Endothelial cell (in vitro differentiated cells): Measurements from ENCODE around the gene SLC27A6. TPM values are rescaled to one million over a fixed set of nuclear protein-coding genes. Genes with fewer than 3 reads are reported as not detected.
"Not testable (repeated sequence)": the region's sequence is repeated elsewhere in the genome, so short reads cannot be mapped to it uniquely, and the experiment has no call there.

Experiments used
- DNase-seq: peaks from one replicate; pipeline ENCODE4 v3.0.0; 2021; ENCODE audit warnings: low spot score
- H3K27ac Mint-ChIP-seq: one replicate; pipeline ENCODE4 v1.8.0; 2021; ENCODE audit warnings: mixed read lengths, inconsistent platforms; ENCODE audit not compliant: unreplicated experiment
- H3K27me3 Mint-ChIP-seq: one replicate; pipeline ENCODE4 v1.8.0; 2021; ENCODE audit warnings: mild to moderate bottlenecking, moderate library complexity, mixed read lengths, inconsistent platforms; ENCODE audit not compliant: unreplicated experiment
- H3K36me3 Mint-ChIP-seq: one replicate; pipeline ENCODE4 v1.8.0; 2021; ENCODE audit warnings: mild to moderate bottlenecking, low read depth, mixed read lengths, inconsistent platforms; ENCODE audit not compliant: unreplicated experiment
- H3K4me1 Mint-ChIP-seq: one replicate; pipeline ENCODE4 v1.8.0; 2021; ENCODE audit warnings: mild to moderate bottlenecking, mixed read lengths, inconsistent platforms; ENCODE audit not compliant: unreplicated experiment
- H3K4me3 Mint-ChIP-seq: one replicate; pipeline ENCODE4 v1.8.0; 2021; ENCODE audit warnings: mild to moderate bottlenecking, mixed read lengths, inconsistent platforms; ENCODE audit not compliant: unreplicated experiment
- H3K9me3 Mint-ChIP-seq: one replicate; pipeline ENCODE4 v1.8.0; 2021; ENCODE audit warnings: mixed read lengths, inconsistent platforms; ENCODE audit not compliant: unreplicated experiment
- total RNA-seq: library from RNA; stranded (reverse); fragmentation: NEBNext Ultra II Directional; extraction: Animal tissue kit (Norgen Biotek cat#: 25700); gene quantifications from one replicate; pipeline ENCODE4 v1.2.1, GENCODE V29; 2021; ENCODE audit not compliant: unreplicated experiment
- TF ChIP-seq, protein P1 (sequence below): fragments of 200-600 bp; sonication (generic); IDR thresholded peaks from one replicate; pipeline ENCODE4 v1.5.0; 2021; ENCODE audit warnings: antibody characterized with exemption; ENCODE audit not compliant: unreplicated experiment

The SLC27A6 gene
- total RNA-seq, 1 donor from 2014 or later, result 0.28 TPM

- Mint-ChIP-seq H3K36me3 (no peaks in the 10 kb centered on the region), H3K4me1 (no peaks in the 10 kb centered on the region), H3K4me3 (no peak overlapping the region), H3K9me3 (no peaks in the 10 kb centered on the region), H3K27ac (no peak overlapping the region), H3K27me3 (no peaks in the 10 kb centered on the region)
- DNase-seq, result no peak
- TF ChIP-seq, protein P1, sequence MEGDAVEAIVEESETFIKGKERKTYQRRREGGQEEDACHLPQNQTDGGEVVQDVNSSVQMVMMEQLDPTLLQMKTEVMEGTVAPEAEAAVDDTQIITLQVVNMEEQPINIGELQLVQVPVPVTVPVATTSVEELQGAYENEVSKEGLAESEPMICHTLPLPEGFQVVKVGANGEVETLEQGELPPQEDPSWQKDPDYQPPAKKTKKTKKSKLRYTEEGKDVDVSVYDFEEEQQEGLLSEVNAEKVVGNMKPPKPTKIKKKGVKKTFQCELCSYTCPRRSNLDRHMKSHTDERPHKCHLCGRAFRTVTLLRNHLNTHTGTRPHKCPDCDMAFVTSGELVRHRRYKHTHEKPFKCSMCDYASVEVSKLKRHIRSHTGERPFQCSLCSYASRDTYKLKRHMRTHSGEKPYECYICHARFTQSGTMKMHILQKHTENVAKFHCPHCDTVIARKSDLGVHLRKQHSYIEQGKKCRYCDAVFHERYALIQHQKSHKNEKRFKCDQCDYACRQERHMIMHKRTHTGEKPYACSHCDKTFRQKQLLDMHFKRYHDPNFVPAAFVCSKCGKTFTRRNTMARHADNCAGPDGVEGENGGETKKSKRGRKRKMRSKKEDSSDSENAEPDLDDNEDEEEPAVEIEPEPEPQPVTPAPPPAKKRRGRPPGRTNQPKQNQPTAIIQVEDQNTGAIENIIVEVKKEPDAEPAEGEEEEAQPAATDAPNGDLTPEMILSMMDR, result no peak
These were observed 66.8 kb downstream of the SLC27A6 start for GRCh38 chr5:129031886-129032683.

DNA sequence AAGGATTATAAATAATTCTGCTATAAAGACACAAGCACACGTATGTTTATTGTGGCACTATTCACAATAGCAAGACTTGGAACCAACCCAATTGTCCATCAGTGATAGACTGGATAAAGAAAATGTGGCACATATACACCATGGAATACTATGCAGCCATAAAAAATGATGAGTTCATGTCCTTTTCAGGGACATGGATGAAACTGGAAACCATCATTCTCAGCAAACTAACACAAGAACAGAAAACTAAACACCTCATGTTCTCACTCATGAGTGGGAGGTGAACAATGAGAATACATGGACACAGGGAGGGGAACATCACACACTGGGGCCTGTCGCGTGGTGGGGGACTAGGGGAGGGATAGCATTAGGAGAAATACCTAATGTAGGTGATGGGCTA, 71.0 kb downstream of the SLC27A6 start:
- not testable (repeated sequence) for H3K9me3 Mint-ChIP-seq, H3K4me1 Mint-ChIP-seq, H3K27ac Mint-ChIP-seq, DNase-seq, H3K27me3 Mint-ChIP-seq, H3K4me3 Mint-ChIP-seq, H3K36me3 Mint-ChIP-seq

DNA sequence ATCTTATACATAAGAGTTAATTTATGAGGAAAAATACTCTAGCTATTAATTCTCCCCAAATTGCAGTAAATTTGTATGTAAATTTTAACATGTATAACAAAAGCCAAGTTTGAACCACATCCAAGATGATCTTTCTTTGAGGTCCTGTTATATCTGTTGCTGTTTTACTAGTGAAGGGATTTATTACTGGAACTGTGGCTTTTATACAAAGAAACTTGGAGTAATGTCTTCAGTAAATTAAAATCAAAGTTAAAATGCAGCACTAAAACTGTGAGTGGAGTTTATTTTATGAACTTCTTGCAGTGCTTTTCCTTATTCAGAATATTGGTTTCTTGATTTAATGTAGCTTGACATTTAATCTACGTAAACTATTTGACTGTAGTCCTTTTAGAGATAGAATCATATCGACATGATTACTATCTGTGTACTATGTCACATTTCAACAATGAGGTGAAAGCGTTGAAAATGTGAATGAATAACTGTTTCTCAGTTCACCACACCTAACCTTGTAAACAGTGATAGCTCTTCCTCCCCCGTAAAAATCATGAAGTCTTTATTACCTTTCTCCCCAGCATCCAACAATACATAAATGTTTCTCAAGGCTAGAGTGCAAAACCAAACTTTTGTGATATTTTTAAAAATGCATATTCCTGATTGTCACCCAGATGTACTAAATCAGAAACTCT, 76.1 kb downstream of the SLC27A6 start:
- Mint-ChIP-seq H3K4me1 (no peaks in the 10 kb centered on the region), H3K27ac (no peak overlapping the region)

DNA sequence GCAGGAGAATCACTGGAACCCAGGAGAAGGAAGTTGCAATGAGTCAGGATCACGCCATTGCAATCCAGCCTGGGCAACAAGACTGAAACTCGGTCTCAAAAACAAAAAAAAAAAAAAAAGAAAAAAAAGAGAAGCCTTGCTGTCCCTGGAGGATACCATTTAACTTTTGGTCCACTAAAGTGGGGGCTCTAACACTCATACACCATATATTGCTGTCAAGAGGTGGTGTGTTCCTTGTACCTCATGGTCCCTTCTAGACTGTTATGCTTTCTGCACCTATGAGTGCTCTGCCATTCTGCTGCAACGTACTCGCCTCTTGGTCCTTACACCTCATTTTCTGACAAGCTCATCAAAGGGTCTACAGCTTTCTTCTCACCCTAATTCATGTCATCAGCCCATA, 77.0 kb downstream of the SLC27A6 start:
- DNase-seq, result no peak
- TF ChIP-seq, protein P1, result no peak
- no peaks in the 10 kb centered on the region for H3K9me3 Mint-ChIP-seq
- no peak overlapping the region for H3K4me3 Mint-ChIP-seq
- H3K27ac Mint-ChIP-seq, result no peak overlapping the region
- H3K36me3 Mint-ChIP-seq, result no peaks in the 10 kb centered on the region
- H3K4me1 Mint-ChIP-seq, result no peaks in the 10 kb centered on the region
- no peaks in the 10 kb centered on the region for H3K27me3 Mint-ChIP-seq

More for the DNA sequence above, 76.1 kb downstream of the SLC27A6 start:
- Mint-ChIP-seq H3K27me3 (no peaks in the 10 kb centered on the region), H3K36me3 (no peaks in the 10 kb centered on the region), H3K4me3 (no peak overlapping the region), H3K9me3 (no peaks in the 10 kb centered on the region)
- DNase-seq, result no peak
- TF ChIP-seq, protein P1, result no peak

DNA sequence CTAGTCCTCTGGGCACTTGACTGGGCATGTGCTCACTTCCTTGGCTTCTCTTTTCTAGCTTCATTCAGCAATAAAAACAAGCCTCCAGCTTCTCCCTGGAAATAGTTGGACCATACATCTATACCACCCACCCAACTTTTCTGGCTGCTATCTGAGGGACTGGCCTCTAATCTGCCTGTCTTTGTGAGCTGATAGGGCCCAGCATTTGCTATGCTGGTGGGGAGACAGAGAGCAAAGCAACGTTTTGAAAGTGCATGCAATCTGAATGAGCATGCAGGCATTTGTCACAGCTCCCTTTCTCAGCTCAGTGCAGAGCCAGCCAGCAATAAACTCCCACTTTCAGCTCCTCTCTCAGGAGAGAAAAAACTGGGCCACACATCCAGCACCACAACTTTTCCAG, 78.6 kb downstream of the SLC27A6 start:
- H3K4me3 Mint-ChIP-seq, result no peak overlapping the region
- no peaks in the 10 kb centered on the region for H3K9me3 Mint-ChIP-seq
- no peaks in the 10 kb centered on the region for H3K36me3 Mint-ChIP-seq
- no peak for DNase-seq
- H3K27me3 Mint-ChIP-seq, result no peaks in the 10 kb centered on the region
- H3K27ac Mint-ChIP-seq, result no peak overlapping the region
- TF ChIP-seq, protein P1, result no peak
- no peaks in the 10 kb centered on the region for H3K4me1 Mint-ChIP-seq
